Naive B cell (primary cell): Measurements from ENCODE around the gene INTU. TPM values are rescaled to one million over a fixed set of nuclear protein-coding genes. Genes with fewer than 3 reads are reported as not detected.

Source experiments
- ATAC-seq, 2 donors: fragments of 150-1000 bp; cut with Tn5 transposase; 2 replicates each; pipeline ENCODE4 v1.10.0; 2021; ENCODE audit warnings: low read depth in 2 of 2, mild to moderate bottlenecking in 2 of 2, moderate library complexity in 2 of 2
- DNase-seq: peaks from one replicate; pipeline ENCODE4 v3.0.0; 2022
- H3K27ac Mint-ChIP-seq, 6 donors: one replicate each; pipeline ENCODE4 v1.8.0; 2020 to 2022; ENCODE audit warnings: mild to moderate bottlenecking in 6 of 6, mixed read lengths in 6 of 6, moderate library complexity in 5 of 6, inconsistent platforms in 2 of 6
- H3K27me3 Mint-ChIP-seq, 3 donors: one replicate each; pipeline ENCODE4 v1.8.0; 2021 to 2022; ENCODE audit warnings: mixed read lengths in 3 of 3, mild to moderate bottlenecking in 1 of 3
- H3K36me3 Mint-ChIP-seq, 2 donors: one replicate each; pipeline ENCODE4 v1.8.0; 2020 to 2022; ENCODE audit warnings: mixed read lengths in 2 of 2, inconsistent platforms in 1 of 2, mild to moderate bottlenecking in 1 of 2
- H3K4me1 Mint-ChIP-seq, 3 donors: one replicate each; pipeline ENCODE4 v1.8.0; 2020 to 2022; ENCODE audit warnings: mixed read lengths in 3 of 3, inconsistent platforms in 1 of 3, mild to moderate bottlenecking in 1 of 3, moderate library complexity in 1 of 3
- H3K4me3 Mint-ChIP-seq, 8 donors: one replicate each; pipeline ENCODE4 v1.8.0; 2020 to 2022; ENCODE audit warnings: mild to moderate bottlenecking in 8 of 8, mixed read lengths in 8 of 8, moderate library complexity in 8 of 8, inconsistent platforms in 2 of 8
- H3K9me3 Mint-ChIP-seq, 7 donors: one replicate each; pipeline ENCODE4 v1.8.0; 2020 to 2022; ENCODE audit warnings: mixed read lengths in 7 of 7, mild to moderate bottlenecking in 5 of 7, inconsistent platforms in 2 of 7, moderate library complexity in 1 of 7
- polyA plus RNA-seq, 6 donors: library from polyadenylated mRNA; unstranded; fragments of 300-500 nt; fragmentation: Illumina TruSeq; gene quantifications; one replicate each; pipeline ENCODE4 v1.2.3, GENCODE V29; 2021; ENCODE audit warnings: low read depth in 6 of 6

Gene INTU
- polyA plus RNA-seq, 6 donors from 2014 or later = 2.0 TPM; not detected in 5

DNA sequence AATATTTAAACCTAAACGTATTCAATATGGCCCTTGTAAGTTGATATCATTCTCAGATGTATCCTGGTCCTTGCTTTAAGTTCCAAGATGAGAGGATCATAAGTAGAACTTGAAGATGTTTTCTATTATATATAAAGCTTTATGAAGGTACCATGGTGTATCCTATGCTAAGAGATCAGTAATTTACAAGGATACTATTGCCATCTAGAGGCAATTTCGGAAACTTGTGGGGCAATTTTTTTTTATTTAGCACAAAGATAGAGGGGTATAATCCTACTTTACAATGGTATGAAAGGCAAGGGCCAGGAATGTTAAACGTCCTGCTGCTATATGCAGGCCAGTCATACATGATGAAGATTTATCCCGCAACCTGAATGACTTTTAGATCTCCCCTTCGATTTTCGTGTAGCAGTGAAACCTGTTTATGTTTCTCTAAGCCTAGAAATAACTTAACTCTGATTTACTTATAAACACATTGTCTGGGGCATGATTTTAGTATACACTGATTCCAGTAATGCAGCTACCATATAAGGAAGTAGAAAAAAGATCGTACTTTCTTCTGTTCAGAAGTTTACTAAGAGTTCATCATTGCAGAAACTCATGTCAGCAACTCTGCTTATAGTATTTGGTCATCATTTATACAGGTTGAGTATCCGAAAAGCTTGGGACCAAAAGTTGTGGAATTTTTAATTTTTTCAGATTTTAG, 100.0 kb downstream of the INTU start:
- Mint-ChIP-seq H3K36me3 (no peaks in the 10 kb centered on the region), H3K27ac (no peak overlapping the region)

GRCh38 chr4:127734976-127735375, 102.2 kb downstream of the INTU start:
- Mint-ChIP-seq H3K27ac (no peak overlapping the region), H3K4me1 (no peaks in the 10 kb centered on the region)

More for the DNA sequence above, 100.0 kb downstream of the INTU start:
- H3K4me1 Mint-ChIP-seq = no peaks in the 10 kb centered on the region
- DNase-seq (no peak), ATAC-seq (no peak)
- no peak overlapping the region for H3K4me3 Mint-ChIP-seq
- H3K27me3 Mint-ChIP-seq = peaks cover 0 to 9% (median 0%) of the 10 kb centered on the region in 3 donors
- H3K9me3 Mint-ChIP-seq = no peaks in the 10 kb centered on the region

GRCh38 chr4:127737295-127737694, 104.5 kb downstream of the INTU start:
- Mint-ChIP-seq H3K27ac (no peak overlapping the region), H3K9me3 (peaks cover 2 to 19% (median 7%) of the 10 kb centered on the region in 7 donors), H3K4me3 (no peak overlapping the region), H3K36me3 (peaks cover under 1 to 9% of the 10 kb centered on the region in 2 donors), H3K27me3 (peaks cover 11 to 15% (median 13%) of the 10 kb centered on the region in 3 donors), H3K4me1 (no peaks in the 10 kb centered on the region)
- no peak for ATAC-seq
- no peak for DNase-seq

More at GRCh38 chr4:127734976-127735375, 102.2 kb downstream of the INTU start:
- no peak overlapping the region for H3K4me3 Mint-ChIP-seq
- peaks cover 0 to 1% (median 0%) of the 10 kb centered on the region in 7 donors for H3K9me3 Mint-ChIP-seq
- ATAC-seq (no peak), DNase-seq (no peak)
- peaks cover 0 to under 1% of the 10 kb centered on the region in 2 donors for H3K36me3 Mint-ChIP-seq
- peaks cover 6 to 9% (median 9%) of the 10 kb centered on the region in 3 donors for H3K27me3 Mint-ChIP-seq

DNA sequence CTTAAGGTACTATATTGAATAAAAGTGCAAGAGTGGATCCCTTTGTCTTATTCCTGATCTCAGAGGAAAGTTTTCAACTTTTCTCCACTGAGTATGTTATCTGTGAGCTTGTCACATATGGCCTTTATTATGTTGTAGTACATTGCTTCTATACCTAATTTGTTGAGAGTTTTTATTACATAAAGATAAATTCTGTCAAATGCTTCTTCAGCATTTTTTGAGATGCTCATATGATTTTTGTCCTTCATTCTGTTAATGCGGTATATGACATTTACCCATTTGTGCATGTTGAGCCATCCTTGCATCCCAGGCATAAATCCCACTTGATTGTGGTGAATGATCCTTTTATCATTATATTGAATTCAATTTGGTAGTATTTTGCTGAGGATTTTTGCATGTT, 108.5 kb downstream of the INTU start:
- Mint-ChIP-seq H3K4me3 (no peak overlapping the region), H3K9me3 (peaks cover 6 to 26% (median 9%) of the 10 kb centered on the region in 7 donors), H3K27me3 (peaks cover 22 to 28% (median 23%) of the 10 kb centered on the region in 3 donors), H3K27ac (no peak overlapping the region), H3K4me1 (no peaks in the 10 kb centered on the region), H3K36me3 (peaks cover 5 to 14% of the 10 kb centered on the region in 2 donors)
- DNase-seq (no peak), ATAC-seq (no peak)

- ATAC-seq (no peak), DNase-seq (no peak)
- no peaks in the 10 kb centered on the region for H3K36me3 Mint-ChIP-seq
These were observed 115.1 kb downstream of the INTU start for GRCh38 chr4:127747883-127748282.

DNA sequence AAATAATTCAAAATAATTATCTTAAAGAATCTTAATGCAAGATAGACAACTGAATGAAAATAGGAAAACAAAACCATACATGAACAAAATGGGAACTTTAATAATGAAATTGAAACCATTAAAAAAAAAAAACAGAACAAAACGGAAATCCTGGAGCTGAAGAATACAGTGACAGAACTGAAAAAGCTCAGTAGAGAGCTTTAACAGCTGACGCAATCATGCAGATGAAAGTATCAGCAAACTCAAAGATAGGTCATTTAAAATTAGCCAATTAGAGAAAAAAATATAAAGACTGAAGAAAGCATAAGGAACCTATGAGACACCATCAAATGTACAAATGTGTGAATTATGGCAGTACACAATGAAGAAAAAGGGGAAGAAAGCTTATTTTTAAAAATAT, 116.2 kb downstream of the INTU start:
- no peak for DNase-seq
- Mint-ChIP-seq H3K36me3 (no peaks in the 10 kb centered on the region), H3K27ac (no peak overlapping the region), H3K4me3 (no peak overlapping the region), H3K27me3 (peaks cover 19 to 25% (median 24%) of the 10 kb centered on the region in 3 donors), H3K4me1 (no peaks in the 10 kb centered on the region), H3K9me3 (peaks cover 0 to 21% (median 9%) of the 10 kb centered on the region in 7 donors)
- ATAC-seq = no peak

More at GRCh38 chr4:127747883-127748282, 115.1 kb downstream of the INTU start:
- H3K27ac Mint-ChIP-seq = no peak overlapping the region
- no peak overlapping the region for H3K4me3 Mint-ChIP-seq
- H3K4me1 Mint-ChIP-seq = no peaks in the 10 kb centered on the region
- peaks cover 18 to 19% (median 18%) of the 10 kb centered on the region in 3 donors for H3K27me3 Mint-ChIP-seq
- H3K9me3 Mint-ChIP-seq = peaks cover 0 to 20% (median 9%) of the 10 kb centered on the region in 7 donors

GRCh38 chr4:127756906-127757305, 124.1 kb downstream of the INTU start:
- Mint-ChIP-seq H3K27me3 (peaks cover 5 to 13% (median 9%) of the 10 kb centered on the region in 3 donors), H3K9me3 (peaks cover 0 to 19% (median 7%) of the 10 kb centered on the region in 7 donors), H3K4me3 (no peak overlapping the region), H3K27ac (no peak overlapping the region), H3K36me3 (no peaks in the 10 kb centered on the region), H3K4me1 (no peaks in the 10 kb centered on the region)
- DNase-seq (no peak), ATAC-seq (no peak)

DNA sequence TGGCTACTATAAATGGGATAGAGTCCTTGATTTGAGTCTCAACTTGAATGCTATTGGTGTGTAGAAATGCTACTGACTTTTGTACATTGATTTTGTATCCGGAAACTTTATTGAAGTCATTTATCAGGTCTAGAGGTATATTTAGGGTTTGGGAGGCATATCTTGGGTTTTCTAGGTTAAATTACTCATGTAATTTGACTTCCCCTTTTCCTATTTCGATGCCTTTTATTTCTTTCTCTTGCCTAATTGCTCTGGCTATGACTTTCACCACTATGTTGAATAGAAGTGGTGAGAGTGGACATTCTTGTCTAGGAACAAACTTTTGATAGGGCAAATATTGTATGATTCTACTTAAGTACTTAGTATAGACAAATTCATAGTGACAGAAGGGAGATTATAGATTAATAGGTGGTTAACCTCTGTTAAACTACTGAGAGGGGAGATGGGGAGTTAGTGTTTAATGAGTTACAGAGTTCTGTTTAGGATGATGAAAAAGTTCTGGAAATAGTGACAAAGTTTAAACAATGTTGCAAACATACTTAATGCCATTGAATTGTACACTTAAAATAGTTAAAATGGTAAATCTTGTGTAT, 126.6 kb downstream of the INTU start:
- DNase-seq (no peak), ATAC-seq (no peak)
- Mint-ChIP-seq H3K9me3 (peaks cover 0 to 14% (median 6%) of the 10 kb centered on the region in 7 donors), H3K27ac (no peak overlapping the region), H3K36me3 (no peaks in the 10 kb centered on the region), H3K4me3 (no peak overlapping the region), H3K4me1 (no peaks in the 10 kb centered on the region), H3K27me3 (peaks cover 0 to 7% (median 5%) of the 10 kb centered on the region in 3 donors)

DNA sequence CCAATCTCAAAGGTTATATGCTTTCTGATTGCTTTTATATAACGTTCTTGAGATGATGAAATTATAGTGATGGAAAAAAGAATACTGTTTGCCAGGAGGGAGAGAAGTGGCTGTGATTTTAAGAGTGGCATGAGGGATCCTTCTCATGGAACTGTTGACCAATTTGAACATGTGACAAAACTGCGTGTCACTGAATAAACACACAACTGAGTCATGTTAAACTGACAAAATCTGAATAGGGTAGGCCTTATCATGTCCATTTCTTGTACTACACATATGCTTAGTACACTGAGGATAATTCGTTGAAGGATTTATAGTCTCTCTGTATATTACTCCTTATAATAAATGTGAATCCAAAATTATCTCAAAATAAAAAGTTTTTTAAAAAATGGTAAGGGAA, 127.1 kb downstream of the INTU start:
- no peaks in the 10 kb centered on the region for H3K4me1 Mint-ChIP-seq
- H3K4me3 Mint-ChIP-seq = no peak overlapping the region

DNA sequence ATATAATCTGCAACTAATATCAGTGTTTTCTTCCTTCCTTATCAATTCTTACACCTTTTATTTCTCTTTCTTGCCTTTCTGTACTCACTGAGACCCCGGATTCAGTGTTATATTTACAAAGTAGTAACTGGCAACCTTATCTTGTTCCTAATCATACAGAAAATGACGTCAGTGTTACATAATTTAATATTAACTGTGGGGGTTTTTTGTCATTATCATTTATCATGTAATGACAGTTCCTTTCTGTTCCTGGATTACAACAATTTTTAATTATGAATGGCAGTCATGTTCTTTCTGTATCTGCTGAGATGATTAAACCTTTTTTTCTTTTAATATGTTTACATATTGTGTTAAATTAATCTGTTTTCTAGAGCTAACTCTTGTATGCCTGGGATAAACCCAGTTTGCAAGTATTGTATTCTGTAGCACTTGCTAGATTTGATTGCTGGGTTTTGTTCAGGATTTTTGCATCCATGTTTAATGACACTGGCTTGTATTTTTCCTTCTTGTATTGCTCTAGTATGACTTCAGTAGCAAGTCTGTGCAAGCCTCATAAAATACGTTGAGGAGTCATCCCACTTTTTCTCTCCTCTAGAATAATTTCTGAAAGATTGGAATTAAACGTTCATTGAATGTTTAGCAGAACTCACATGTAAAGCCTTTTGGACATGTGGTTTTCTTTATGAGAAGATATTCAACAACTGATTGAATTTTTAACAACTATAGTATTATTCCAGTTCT, 138.9 kb downstream of the INTU start:
- DNase-seq (no peak), ATAC-seq (no peak)
- Mint-ChIP-seq H3K27ac (no peak overlapping the region), H3K36me3 (no peaks in the 10 kb centered on the region), H3K4me3 (no peak overlapping the region), H3K4me1 (no peaks in the 10 kb centered on the region), H3K9me3 (no peaks in the 10 kb centered on the region), H3K27me3 (peaks cover 29 to 36% (median 30%) of the 10 kb centered on the region in 3 donors)

More for the DNA sequence above, 127.1 kb downstream of the INTU start:
- ATAC-seq (no peak), DNase-seq (no peak)
- Mint-ChIP-seq H3K27ac (no peak overlapping the region), H3K27me3 (peaks cover 0 to 7% (median 5%) of the 10 kb centered on the region in 3 donors), H3K36me3 (no peaks in the 10 kb centered on the region), H3K9me3 (peaks cover 0 to 13% (median 6%) of the 10 kb centered on the region in 7 donors)

DNA sequence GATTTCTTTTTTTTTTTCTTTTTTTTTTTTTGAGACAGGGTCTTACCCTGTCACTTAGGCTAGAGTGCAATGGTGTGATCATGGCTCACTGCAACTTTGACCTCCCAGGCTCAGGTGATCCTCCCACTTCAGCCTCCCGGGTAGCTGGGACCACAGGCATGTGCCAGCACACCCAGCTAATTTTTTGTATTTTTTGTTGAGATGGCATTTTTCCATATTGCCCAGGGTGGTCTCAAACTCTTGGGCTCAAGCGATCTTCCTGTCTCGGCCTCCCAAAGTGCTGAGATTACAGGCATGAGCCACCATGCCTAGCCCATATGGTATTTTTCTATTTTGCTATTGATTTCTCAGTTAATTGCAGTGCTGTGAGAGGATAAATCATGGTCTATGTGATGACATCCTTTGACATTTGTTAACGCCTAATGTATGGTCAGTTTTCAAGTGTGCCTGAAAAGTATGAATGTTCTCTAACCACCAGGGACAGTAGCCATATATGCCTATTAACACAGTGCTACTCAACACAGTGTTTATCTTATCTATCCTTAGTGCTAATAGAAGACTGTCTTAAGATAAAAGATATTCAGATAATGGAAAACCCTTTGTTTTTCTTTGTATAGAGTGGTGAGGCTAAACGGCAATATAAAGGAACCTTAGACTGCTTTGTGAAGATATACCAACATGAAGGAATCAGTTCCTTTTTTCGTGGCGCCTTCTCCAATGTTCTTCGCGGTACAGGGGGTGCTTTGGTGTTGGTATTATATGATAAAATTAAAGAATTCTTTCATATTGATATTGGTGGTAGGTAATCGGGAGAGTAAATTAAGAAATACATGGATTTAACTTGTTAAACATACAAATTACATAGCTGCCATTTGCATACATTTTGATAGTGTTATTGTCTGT, 140.3 kb downstream of the INTU start:
- DNase-seq (no peak), ATAC-seq (no peak)
- Mint-ChIP-seq H3K27ac (no peak overlapping the region), H3K9me3 (no peaks in the 10 kb centered on the region), H3K36me3 (no peaks in the 10 kb centered on the region), H3K4me3 (no peak overlapping the region), H3K27me3 (peaks cover 41 to 45% (median 43%) of the 10 kb centered on the region in 3 donors), H3K4me1 (no peaks in the 10 kb centered on the region)

DNA sequence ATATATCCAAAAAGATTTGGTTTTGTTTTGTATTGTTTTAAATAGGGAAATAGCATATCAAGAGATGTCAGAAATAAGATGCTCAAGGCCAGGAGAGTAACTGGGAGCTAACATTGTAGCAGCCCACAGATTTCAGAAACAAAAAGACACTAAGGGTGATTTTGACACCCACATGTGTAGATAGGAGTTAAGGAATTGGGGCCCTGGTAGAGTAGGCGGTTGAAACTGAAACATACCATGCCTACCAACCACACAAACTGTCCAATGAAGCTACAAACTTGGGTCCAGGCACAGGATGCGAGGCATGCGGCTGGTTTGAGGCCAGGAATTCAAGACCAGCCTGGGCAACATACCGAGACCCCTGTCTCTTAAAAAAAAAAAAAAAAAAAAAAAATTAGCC, 143.1 kb downstream of the INTU start:
- H3K4me1 Mint-ChIP-seq = peaks cover under 1 to 3% (median 1%) of the 10 kb centered on the region in 3 donors
- no peaks in the 10 kb centered on the region for H3K9me3 Mint-ChIP-seq
- ATAC-seq = no peak
- H3K4me3 Mint-ChIP-seq = no peak overlapping the region
- DNase-seq = no peak
- peaks cover 59 to 63% (median 63%) of the 10 kb centered on the region in 3 donors for H3K27me3 Mint-ChIP-seq
- H3K27ac Mint-ChIP-seq = no peak overlapping the region
- peaks cover 0 to 3% of the 10 kb centered on the region in 2 donors for H3K36me3 Mint-ChIP-seq
